ENCODE measurements around the gene PLVAP. TPM values are rescaled to one million over a fixed set of nuclear protein-coding genes. Genes with fewer than 3 reads are reported as not detected.

Gene PLVAP
- total and polyA plus RNA-seq, 9 of the 15 experiments (the other 6 are each of a cell fraction or from before 2014, with no cell fraction given), result 0.09 to 0.84 (median 0.51) TPM; not detected in 4

DNA sequence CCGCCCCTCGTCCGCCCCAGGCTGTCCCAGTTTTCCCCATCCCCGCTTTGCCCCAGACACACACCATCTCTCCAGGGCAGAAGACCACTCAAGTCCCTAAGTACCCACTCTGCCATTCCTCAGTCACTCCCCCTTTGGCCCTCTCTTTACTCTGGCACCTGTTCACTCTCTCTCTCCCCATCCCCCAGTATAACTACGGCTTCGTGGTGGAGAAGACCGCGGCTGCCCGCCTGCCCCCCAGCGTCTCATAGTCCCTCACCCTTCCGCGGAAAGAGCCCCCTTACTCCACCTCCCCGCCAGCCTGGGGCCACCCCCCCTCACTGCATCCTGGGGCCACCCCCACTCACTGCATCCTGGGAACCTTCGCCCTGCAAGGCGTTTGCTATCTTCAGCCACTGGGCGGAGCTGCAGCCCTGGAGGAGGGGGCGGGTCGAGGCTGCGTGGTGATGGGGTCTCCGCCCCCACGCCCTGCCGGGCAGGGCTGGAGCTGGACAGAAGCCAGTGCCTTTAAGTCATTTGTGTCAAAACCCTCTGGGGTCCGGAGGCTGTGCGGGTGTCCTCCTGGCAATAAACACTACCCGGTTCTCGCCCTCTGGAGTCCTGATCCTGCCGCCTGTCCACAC is 47.7 kb upstream of the PLVAP start (continued):
- TF ChIP-seq, protein P1, sequence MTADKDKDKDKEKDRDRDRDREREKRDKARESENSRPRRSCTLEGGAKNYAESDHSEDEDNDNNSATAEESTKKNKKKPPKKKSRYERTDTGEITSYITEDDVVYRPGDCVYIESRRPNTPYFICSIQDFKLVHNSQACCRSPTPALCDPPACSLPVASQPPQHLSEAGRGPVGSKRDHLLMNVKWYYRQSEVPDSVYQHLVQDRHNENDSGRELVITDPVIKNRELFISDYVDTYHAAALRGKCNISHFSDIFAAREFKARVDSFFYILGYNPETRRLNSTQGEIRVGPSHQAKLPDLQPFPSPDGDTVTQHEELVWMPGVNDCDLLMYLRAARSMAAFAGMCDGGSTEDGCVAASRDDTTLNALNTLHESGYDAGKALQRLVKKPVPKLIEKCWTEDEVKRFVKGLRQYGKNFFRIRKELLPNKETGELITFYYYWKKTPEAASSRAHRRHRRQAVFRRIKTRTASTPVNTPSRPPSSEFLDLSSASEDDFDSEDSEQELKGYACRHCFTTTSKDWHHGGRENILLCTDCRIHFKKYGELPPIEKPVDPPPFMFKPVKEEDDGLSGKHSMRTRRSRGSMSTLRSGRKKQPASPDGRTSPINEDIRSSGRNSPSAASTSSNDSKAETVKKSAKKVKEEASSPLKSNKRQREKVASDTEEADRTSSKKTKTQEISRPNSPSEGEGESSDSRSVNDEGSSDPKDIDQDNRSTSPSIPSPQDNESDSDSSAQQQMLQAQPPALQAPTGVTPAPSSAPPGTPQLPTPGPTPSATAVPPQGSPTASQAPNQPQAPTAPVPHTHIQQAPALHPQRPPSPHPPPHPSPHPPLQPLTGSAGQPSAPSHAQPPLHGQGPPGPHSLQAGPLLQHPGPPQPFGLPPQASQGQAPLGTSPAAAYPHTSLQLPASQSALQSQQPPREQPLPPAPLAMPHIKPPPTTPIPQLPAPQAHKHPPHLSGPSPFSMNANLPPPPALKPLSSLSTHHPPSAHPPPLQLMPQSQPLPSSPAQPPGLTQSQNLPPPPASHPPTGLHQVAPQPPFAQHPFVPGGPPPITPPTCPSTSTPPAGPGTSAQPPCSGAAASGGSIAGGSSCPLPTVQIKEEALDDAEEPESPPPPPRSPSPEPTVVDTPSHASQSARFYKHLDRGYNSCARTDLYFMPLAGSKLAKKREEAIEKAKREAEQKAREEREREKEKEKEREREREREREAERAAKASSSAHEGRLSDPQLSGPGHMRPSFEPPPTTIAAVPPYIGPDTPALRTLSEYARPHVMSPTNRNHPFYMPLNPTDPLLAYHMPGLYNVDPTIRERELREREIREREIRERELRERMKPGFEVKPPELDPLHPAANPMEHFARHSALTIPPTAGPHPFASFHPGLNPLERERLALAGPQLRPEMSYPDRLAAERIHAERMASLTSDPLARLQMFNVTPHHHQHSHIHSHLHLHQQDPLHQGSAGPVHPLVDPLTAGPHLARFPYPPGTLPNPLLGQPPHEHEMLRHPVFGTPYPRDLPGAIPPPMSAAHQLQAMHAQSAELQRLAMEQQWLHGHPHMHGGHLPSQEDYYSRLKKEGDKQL (CRISPR knock-in tag; IDR thresholded peaks at IDR 0.05; ENCODE audit: borderline replicate concordance), result no peak
- TF ChIP-seq NONO (IDR thresholded peaks at IDR 0.05; ENCODE audit: low read depth in 2 of 2, low read length in 1 of 2) (no peak), ZNF699 (CRISPR knock-in tag; IDR thresholded peaks at IDR 0.05; ENCODE audit: insufficient replicate concordance) (no peak), ZHX1 (conservative IDR thresholded peaks at IDR 0.05; ENCODE audit: low read length) (no peak), MECOM (CRISPR knock-in tag; IDR thresholded peaks at IDR 0.05) (no peak), PRPF4 (IDR thresholded peaks at IDR 0.05; ENCODE audit: insufficient read depth, low read depth, low read length, poor library complexity, severe bottlenecking) (no peak), TFE3 (CRISPR knock-in tag; IDR thresholded peaks at IDR 0.05) (no peak), KLF13 (tag; IDR thresholded peaks at IDR 0.05; ENCODE audit: borderline replicate concordance, low read depth) (peak; percentile 49; the same call in 1 of the 2 replicates), FOXA1 (IDR thresholded peaks at IDR 0.05; ENCODE audit: borderline replicate concordance) (no peak), CSDE1 (IDR thresholded peaks at IDR 0.05) (no peak), ESRRA (IDR thresholded peaks at IDR 0.05; ENCODE audit: borderline replicate concordance, low read depth) (no peak), STAT5A (IDR thresholded peaks at IDR 0.05; ENCODE audit: borderline replicate concordance, low read length) (no peak), TEAD2 (tag; IDR thresholded peaks at IDR 0.05) (no peak), BCOR (IDR thresholded peaks at IDR 0.05) (no peak), MEIS2 (IDR thresholded peaks at IDR 0.05; ENCODE audit: partially characterized antibody) (peak; percentile 69)
- TF ChIP-seq, protein P2, sequence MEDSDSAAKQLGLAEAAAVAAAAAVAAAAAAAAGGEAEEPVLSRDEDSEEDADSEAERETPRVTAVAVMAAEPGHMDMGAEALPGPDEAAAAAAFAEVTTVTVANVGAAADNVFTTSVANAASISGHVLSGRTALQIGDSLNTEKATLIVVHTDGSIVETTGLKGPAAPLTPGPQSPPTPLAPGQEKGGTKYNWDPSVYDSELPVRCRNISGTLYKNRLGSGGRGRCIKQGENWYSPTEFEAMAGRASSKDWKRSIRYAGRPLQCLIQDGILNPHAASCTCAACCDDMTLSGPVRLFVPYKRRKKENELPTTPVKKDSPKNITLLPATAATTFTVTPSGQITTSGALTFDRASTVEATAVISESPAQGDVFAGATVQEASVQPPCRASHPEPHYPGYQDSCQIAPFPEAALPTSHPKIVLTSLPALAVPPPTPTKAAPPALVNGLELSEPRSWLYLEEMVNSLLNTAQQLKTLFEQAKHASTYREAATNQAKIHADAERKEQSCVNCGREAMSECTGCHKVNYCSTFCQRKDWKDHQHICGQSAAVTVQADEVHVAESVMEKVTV (CRISPR knock-in tag; IDR thresholded peaks at IDR 0.05), result no peak

Data from K562 (cell line).